Activated B cell treated with CpG ODN at 0.5 μM for 24 hours (primary cell): Measurements from ENCODE around the gene GRIK3. TPM values are rescaled to one million over a fixed set of nuclear protein-coding genes. Genes with fewer than 3 reads are reported as not detected.

ENCODE experiments used
- ATAC-seq: fragments of 200-7000 bp; cut with Tn5 transposase; one replicate; pipeline ENCODE4 v1.10.0; 2021; ENCODE audit warnings: low read depth, mild to moderate bottlenecking, moderate library complexity
- CTCF ChIA-PET: fragments of 350-600 bp; sonication (Branson Sonifier 250); formaldehyde crosslinking; loops from one replicate; lab custom pipeline; 2021; ENCODE audit warnings: antibody characterized with exemption; lab: Charles Lee
- POLR2A ChIA-PET: fragments of 350-600 bp; sonication (Branson Sonifier 250); formaldehyde crosslinking; loops from one replicate; lab custom pipeline; 2021; ENCODE audit warnings: antibody characterized with exemption; lab: Charles Lee
- DNase-seq: peaks from one replicate; pipeline ENCODE4 v3.0.0; 2022
- H3K27ac Mint-ChIP-seq: one replicate; pipeline ENCODE4 v1.8.0; 2020; ENCODE audit warnings: mixed read lengths
- H3K27me3 Mint-ChIP-seq: one replicate; pipeline ENCODE4 v1.8.0; 2021; ENCODE audit warnings: mixed read lengths
- H3K36me3 Mint-ChIP-seq: one replicate; pipeline ENCODE4 v1.8.0; 2021; ENCODE audit warnings: low read depth, mixed read lengths
- H3K4me1 Mint-ChIP-seq: one replicate; pipeline ENCODE4 v1.8.0; 2021; ENCODE audit warnings: mixed read lengths
- H3K4me3 Mint-ChIP-seq: one replicate; pipeline ENCODE4 v1.8.0; 2020; ENCODE audit warnings: mild to moderate bottlenecking, mixed read lengths
- H3K9me3 Mint-ChIP-seq: one replicate; pipeline ENCODE4 v1.8.0; 2020; ENCODE audit warnings: mixed read lengths
- CTCF ChIP-seq: fragments of 200-600 bp; IDR thresholded peaks from one replicate; pipeline ENCODE4 v1.8.0; 2022; ENCODE audit warnings: antibody characterized with exemption, mild to moderate bottlenecking
- intact Hi-C: fragments of 100-400 bp; cut with micrococcal nuclease; formaldehyde crosslinking; loops from one replicate; pipeline ENCODE4 v1.15.1; 2024
- total RNA-seq: library from RNA; stranded (reverse); gene quantifications from 2 replicates; pipeline ENCODE4 v1.2.3, GENCODE V29; 2022

GRIK3 gene
- total RNA-seq, 1 donor from 2014 or later = 0.35 TPM

- H3K27me3 Mint-ChIP-seq = peaks cover 6% of the 10 kb centered on the region
- H3K36me3 Mint-ChIP-seq = no peaks in the 10 kb centered on the region
- ChIA-PET POLR2A (no interaction called here), CTCF (no interaction called here)
- H3K9me3 Mint-ChIP-seq = no peaks in the 10 kb centered on the region
- no peak overlapping the region for H3K27ac Mint-ChIP-seq
- H3K4me3 Mint-ChIP-seq = no peak overlapping the region
- intact Hi-C loops = no loop called here
- TF ChIP-seq CTCF = no peak
- H3K4me1 Mint-ChIP-seq = no peaks in the 10 kb centered on the region
- ATAC-seq = no peak
- no peak for DNase-seq
Observed at GRCh38 chr1:36883315-36883949, 150.9 kb downstream of the GRIK3 start.

- DNase-seq = no peak
- no peaks in the 10 kb centered on the region for H3K4me1 Mint-ChIP-seq
- no peak overlapping the region for H3K4me3 Mint-ChIP-seq
Observed at GRCh38 chr1:36882536-36883285, 151.6 kb downstream of the GRIK3 start.

GRCh38 chr1:36881541-36881940, 152.8 kb downstream of the GRIK3 start:
- H3K27ac Mint-ChIP-seq = no peak overlapping the region
- no peak for TF ChIP-seq CTCF
- intact Hi-C loops = no loop called here
- ATAC-seq = no peak
- no peak for DNase-seq
- ChIA-PET CTCF (no interaction called here), POLR2A (no interaction called here)
- H3K36me3 Mint-ChIP-seq = no peaks in the 10 kb centered on the region
- no peaks in the 10 kb centered on the region for H3K9me3 Mint-ChIP-seq
- H3K27me3 Mint-ChIP-seq = peaks cover 12% of the 10 kb centered on the region
- H3K4me3 Mint-ChIP-seq = no peak overlapping the region
- H3K4me1 Mint-ChIP-seq = no peaks in the 10 kb centered on the region

More at GRCh38 chr1:36882536-36883285, 151.6 kb downstream of the GRIK3 start:
- Mint-ChIP-seq H3K36me3 (no peaks in the 10 kb centered on the region), H3K27ac (no peak overlapping the region), H3K9me3 (no peaks in the 10 kb centered on the region), H3K27me3 (peaks cover 5% of the 10 kb centered on the region)
- intact Hi-C loops = no loop called here
- CTCF ChIA-PET = no interaction called here
- no peak for ATAC-seq
- POLR2A ChIA-PET = no interaction called here
- TF ChIP-seq CTCF = no peak

- Mint-ChIP-seq H3K4me3 (no peak overlapping the region), H3K27me3 (peaks cover 12% of the 10 kb centered on the region), H3K9me3 (no peaks in the 10 kb centered on the region), H3K36me3 (no peaks in the 10 kb centered on the region), H3K4me1 (no peaks in the 10 kb centered on the region), H3K27ac (no peak overlapping the region)
- ATAC-seq = no peak
- no peak for TF ChIP-seq CTCF
- intact Hi-C loops = no loop called here
- POLR2A ChIA-PET = no interaction called here
- CTCF ChIA-PET = interaction anchor here (0.8 kb wide), 1 partner anchor 10 kb away, joined by 3 read pairs; no protein-coding TSS in a partner anchor
- DNase-seq = no peak
Observed at GRCh38 chr1:36881068-36881405, 153.3 kb downstream of the GRIK3 start.

- ATAC-seq = no peak
- Mint-ChIP-seq H3K4me3 (no peak overlapping the region), H3K36me3 (no peaks in the 10 kb centered on the region), H3K27ac (no peak overlapping the region), H3K4me1 (no peaks in the 10 kb centered on the region), H3K27me3 (peaks cover 12% of the 10 kb centered on the region), H3K9me3 (no peaks in the 10 kb centered on the region)
- intact Hi-C loops = no loop called here
- no peak for TF ChIP-seq CTCF
- ChIA-PET POLR2A (no interaction called here), CTCF (interaction anchor here (0.8 kb wide), 1 partner anchor 10 kb away, joined by 3 read pairs; no protein-coding TSS in a partner anchor)
- no peak for DNase-seq
Observed at GRCh38 chr1:36880155-36881067, 153.9 kb downstream of the GRIK3 start.
